ENCODE measurements around the gene FDXR.

DNA sequence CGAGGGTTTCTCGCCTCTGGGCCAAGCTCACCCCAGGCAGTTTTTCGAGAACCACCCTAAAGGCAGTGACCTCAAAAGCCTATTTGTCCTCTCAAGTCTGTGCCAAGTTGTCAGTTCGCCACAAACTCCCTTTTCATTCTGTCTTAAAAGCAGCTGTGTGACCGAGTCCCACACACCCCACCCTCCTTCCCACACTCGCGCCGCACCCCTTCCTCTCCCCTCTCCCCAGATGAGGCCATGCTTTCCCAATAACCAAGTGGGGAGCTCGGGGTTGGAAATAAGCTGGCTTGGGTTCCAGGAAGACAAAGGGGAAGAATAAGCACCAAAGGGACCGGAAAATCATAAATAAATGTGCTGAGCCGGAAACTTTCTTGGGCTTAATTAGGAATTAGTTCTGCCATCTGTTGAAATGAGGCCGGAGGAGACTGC, 49.8 kb downstream of the FDXR start:
- TF ChIP-seq, protein P1, sequence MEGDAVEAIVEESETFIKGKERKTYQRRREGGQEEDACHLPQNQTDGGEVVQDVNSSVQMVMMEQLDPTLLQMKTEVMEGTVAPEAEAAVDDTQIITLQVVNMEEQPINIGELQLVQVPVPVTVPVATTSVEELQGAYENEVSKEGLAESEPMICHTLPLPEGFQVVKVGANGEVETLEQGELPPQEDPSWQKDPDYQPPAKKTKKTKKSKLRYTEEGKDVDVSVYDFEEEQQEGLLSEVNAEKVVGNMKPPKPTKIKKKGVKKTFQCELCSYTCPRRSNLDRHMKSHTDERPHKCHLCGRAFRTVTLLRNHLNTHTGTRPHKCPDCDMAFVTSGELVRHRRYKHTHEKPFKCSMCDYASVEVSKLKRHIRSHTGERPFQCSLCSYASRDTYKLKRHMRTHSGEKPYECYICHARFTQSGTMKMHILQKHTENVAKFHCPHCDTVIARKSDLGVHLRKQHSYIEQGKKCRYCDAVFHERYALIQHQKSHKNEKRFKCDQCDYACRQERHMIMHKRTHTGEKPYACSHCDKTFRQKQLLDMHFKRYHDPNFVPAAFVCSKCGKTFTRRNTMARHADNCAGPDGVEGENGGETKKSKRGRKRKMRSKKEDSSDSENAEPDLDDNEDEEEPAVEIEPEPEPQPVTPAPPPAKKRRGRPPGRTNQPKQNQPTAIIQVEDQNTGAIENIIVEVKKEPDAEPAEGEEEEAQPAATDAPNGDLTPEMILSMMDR (IDR thresholded peaks at IDR 0.05; ENCODE audit: extremely low read depth in 1 of 2, insufficient read depth in 1 of 2, low read depth in 1 of 2, low read length in 2 of 2) = no peak
- TF ChIP-seq POLR2A (IDR thresholded peaks at IDR 0.05; ENCODE audit: low read depth, low read length) = no peak
- TF ChIP-seq EZH2 (IDR thresholded peaks at IDR 0.05; ENCODE audit: borderline replicate concordance, low read depth, low read length, severe bottlenecking) = no peak

All from endothelial cell of umbilical vein (primary cell).